IMR-90 (cell line): ENCODE measurements around the gene GGTA1. TPM values are rescaled to one million over a fixed set of nuclear protein-coding genes. Genes with fewer than 3 reads are reported as not detected.

Experiments used
- ATAC-seq: fragments of 200-7000 bp; cut with Tn5 transposase; 2 replicates; pipeline ENCODE4 v1.9.1; 2020; ENCODE audit warnings: low read depth, mild to moderate bottlenecking, moderate library complexity
- BruUV-seq: library from RNA; stranded (reverse); fragments of 400-500 nt; replicated peaks from 2 replicates; lab custom pipeline; 2021; lab: Mats Ljungman, UMichigan
- CTCF ChIA-PET: fragments of 300-600 bp; formaldehyde crosslinking; extraction: SDS; loops from one replicate; lab custom pipeline; 2021; ENCODE audit warnings: antibody characterized with exemption; lab: Yijun Ruan, JAX
- POLR2A ChIA-PET: fragments of 300-600 bp; sonication (Branson Sonifier 250); formaldehyde crosslinking; loops from one replicate; lab custom pipeline; 2022; ENCODE audit warnings: antibody characterized with exemption; ENCODE audit not compliant: unreplicated experiment; lab: Charles Lee
- DNase-seq: peaks from one replicate; pipeline ENCODE4 v3.0.0; 2013
- H2AFZ ChIP-seq: replicated peaks from 2 replicates; pipeline ENCODE3; 2013; ENCODE audit warnings: low read length, mild to moderate bottlenecking; ENCODE audit not compliant: poor library complexity
- H2AK5ac ChIP-seq: 2 replicates; pipeline ENCODE4 v1.6.1; 2013; ENCODE audit warnings: low read depth, low read length, inconsistent platforms
- H2AK9ac ChIP-seq: replicated peaks from 2 replicates; pipeline ENCODE3; 2013; ENCODE audit warnings: mild to moderate bottlenecking, low read depth, low read length, moderate library complexity; ENCODE audit not compliant: poor library complexity
- H2BK120ac ChIP-seq: 2 replicates; pipeline ENCODE4 v1.6.1; 2013; ENCODE audit warnings: low read depth, low read length, inconsistent platforms
- H2BK15ac ChIP-seq: 3 replicates; pipeline ENCODE4 v1.6.1; 2013; ENCODE audit warnings: low read depth, low read length, inconsistent platforms
- H2BK20ac ChIP-seq: 2 replicates; pipeline ENCODE4 v1.6.1; 2013; ENCODE audit warnings: low read depth, mild to moderate bottlenecking, inconsistent platforms, low read length, moderate library complexity
- H2BK5ac ChIP-seq: 2 replicates; pipeline ENCODE4 v1.6.1; 2013; ENCODE audit warnings: mild to moderate bottlenecking, low read depth, low read length, inconsistent platforms; ENCODE audit not compliant: poor library complexity, severe bottlenecking
- H3K14ac ChIP-seq: replicated peaks from 2 replicates; pipeline ENCODE4 v1.6.1; 2013; ENCODE audit warnings: low read depth, low read length, inconsistent platforms
- H3K18ac ChIP-seq: 2 replicates; pipeline ENCODE4 v1.6.1; 2013; ENCODE audit warnings: low read depth, low read length, control low read depth
- H3K23ac ChIP-seq: 2 replicates; pipeline ENCODE4 v1.6.1; 2013; ENCODE audit warnings: low read depth, low read length, inconsistent platforms
- H3K27ac ChIP-seq: 2 replicates; pipeline ENCODE4 v1.5.1; 2013; ENCODE audit warnings: mild to moderate bottlenecking, control low read depth, low read length; ENCODE audit not compliant: insufficient read depth
- H3K27me3 ChIP-seq: 2 replicates; pipeline ENCODE4 v1.6.1; 2013; ENCODE audit warnings: low read length; ENCODE audit not compliant: control insufficient read depth, insufficient read depth
- H3K36me3 ChIP-seq: 2 replicates; pipeline ENCODE4 v1.6.1; 2013; ENCODE audit warnings: low read length, mixed read lengths; ENCODE audit not compliant: control insufficient read depth, insufficient read depth
- H3K4ac ChIP-seq: 2 replicates; pipeline ENCODE4 v1.6.1; 2013; ENCODE audit warnings: low read depth, low read length, inconsistent platforms
- H3K4me1 ChIP-seq: 2 replicates; pipeline ENCODE4 v1.6.1; 2013; ENCODE audit warnings: low read length, mixed read lengths; ENCODE audit not compliant: control insufficient read depth, insufficient read depth
- H3K4me2 ChIP-seq: 2 replicates; pipeline ENCODE4 v1.6.1; 2013; ENCODE audit warnings: low read depth, mild to moderate bottlenecking, control low read depth, low read length, moderate library complexity
- H3K4me3 ChIP-seq: 2 replicates; pipeline ENCODE4 v1.5.1; 2013; ENCODE audit warnings: low read depth, mild to moderate bottlenecking, control low read depth, low read length, moderate library complexity; ENCODE audit not compliant: insufficient read depth
- H3K56ac ChIP-seq: 2 replicates; pipeline ENCODE4 v1.6.1; 2013; ENCODE audit warnings: low read length, inconsistent platforms; ENCODE audit not compliant: insufficient read depth; ENCODE audit errors: extremely low read depth
- H3K79me1 ChIP-seq, 2 experiments: 2 replicates each; pipeline ENCODE4 v1.6.1; 2013; ENCODE audit warnings: low read length in 2 of 2, inconsistent platforms in 1 of 2, low read depth in 1 of 2
- H3K9ac ChIP-seq: 2 replicates; pipeline ENCODE4 v1.6.1; 2013; ENCODE audit warnings: low read depth, low read length, control low read depth
- H3K9me1 ChIP-seq: 2 replicates; pipeline ENCODE4 v1.6.1; 2013; ENCODE audit warnings: low read length, inconsistent platforms; ENCODE audit not compliant: insufficient read depth
- H3K9me3 ChIP-seq: 2 replicates; pipeline ENCODE4 v1.6.1; 2013; ENCODE audit warnings: low read length; ENCODE audit not compliant: control insufficient read depth, insufficient read depth
- H4K20me1 ChIP-seq: 2 replicates; pipeline ENCODE4 v1.6.1; 2013; ENCODE audit warnings: low read length, inconsistent platforms; ENCODE audit not compliant: insufficient read depth
- H4K5ac ChIP-seq: 2 replicates; pipeline ENCODE4 v1.6.1; 2013; ENCODE audit warnings: mild to moderate bottlenecking, low read depth, low read length, control low read depth
- H4K8ac ChIP-seq, 2 experiments: 2 replicates each; pipeline ENCODE4 v1.6.1; 2013; ENCODE audit warnings: low read depth in 2 of 2, low read length in 2 of 2, control low read depth in 1 of 2, inconsistent platforms in 1 of 2
- H4K91ac ChIP-seq: 2 replicates; pipeline ENCODE4 v1.6.1; 2013; ENCODE audit warnings: low read depth, low read length, inconsistent platforms; ENCODE audit not compliant: insufficient read depth
- NFE2L2 ChIP-seq: fragments of 150-350 bp; IDR thresholded peaks from 2 replicates; pipeline ENCODE4 v1.6.1; 2016; ENCODE audit warnings: low read depth, mild to moderate bottlenecking, low read length
- WGBS, 2 experiments: methylation state at CpG; one replicate each; pipeline versions ENCODE4 v1.1.5 to v1.1.7; 2013; ENCODE audit warnings: missing lambda C conversion rate in 2 of 2; ENCODE audit not compliant: insufficient read length in 1 of 2; ENCODE audit errors: extremely low coverage in 2 of 2; 5-methylcytosine and 5-hydroxymethylcytosine counted together
- dilution Hi-C: fragments of 300-500 bp; cut with HindIII; formaldehyde crosslinking; loops from one replicate; pipeline ENCODE4 v1.14.3; 2018; ENCODE audit warnings: low sequenced_read_pairs; ENCODE audit not compliant: unreplicated experiment
- in situ Hi-C: fragments of 300-500 bp; cut with MboI; formaldehyde crosslinking; loops from 3 replicates; pipeline ENCODE4 v1.14.3; 2019; ENCODE audit warnings: low sequenced_read_pairs, inconsistent platforms, mixed read lengths
- intact Hi-C: fragments of 100-400 bp; cut with micrococcal nuclease; formaldehyde crosslinking; loops from 2 replicates; pipeline ENCODE4 v1.10.0; 2022
- polyA plus RNA-seq, 3 experiments: library from polyadenylated mRNA; depleted of rRNA; stranded (reverse); fragments of >200 nt; gene quantifications; 2 replicates each; pipeline ENCODE4 v1.2.3, GENCODE V29; 2012; ENCODE audit warnings: low replicate concordance in 1 of 3
- total RNA-seq: library from RNA; depleted of rRNA; stranded (reverse); fragments of >200 nt; gene quantifications from 2 replicates; pipeline ENCODE4 v1.2.3, GENCODE V29; 2012

The GGTA1 gene
- total and polyA plus RNA-seq, 2 of the 4 experiments (the other 2 are of a cell fraction): not detected

- intact Hi-C loops (no loop called here), in situ Hi-C loops (no loop called here), dilution Hi-C loops (no loop called here)
- BruUV-seq: no TSS peak
- Histone ChIP-seq H2AK9ac (no peak overlapping the region), H2AK5ac (no peak overlapping the region), H3K79me1 (no peaks in the 10 kb centered on the region), H3K27me3 (peaks cover 8% of the 10 kb centered on the region; the same call in 1 of the 2 replicates), H3K4ac (no peak overlapping the region), H3K23ac (no peak overlapping the region), H4K91ac (no peak overlapping the region), H2BK20ac (no peak overlapping the region), H3K27ac (no peak overlapping the region), H3K56ac (no peak overlapping the region), H3K4me1 (peaks cover 5% of the 10 kb centered on the region), H4K20me1 (no peaks in the 10 kb centered on the region), H3K36me3 (no peaks in the 10 kb centered on the region), H3K18ac (no peak overlapping the region), H3K14ac (no peak overlapping the region), H2BK15ac (no peak overlapping the region), H3K9me3 (no peaks in the 10 kb centered on the region), H3K4me2 (no peak overlapping the region), H4K5ac (no peak overlapping the region), H2AFZ (no peak overlapping the region), H3K9ac (no peak overlapping the region), H3K9me1 (peaks cover 9% of the 10 kb centered on the region), H4K8ac (no peak overlapping the region), H3K4me3 (no peak overlapping the region), H2BK120ac (no peak overlapping the region), H2BK5ac (no peak overlapping the region)
- 87% methylated on average over 3 of the region's 5 CpGs; no CpG with 5 or more reads in 1 of the 2 experiments for WGBS, 2 experiments
- no peak for DNase-seq
- ChIA-PET POLR2A (no interaction called here), CTCF (interaction anchor here (1.0 kb wide), 1 partner anchor 13 kb away, joined by 3 read pairs; no protein-coding TSS in a partner anchor)
- no peak for TF ChIP-seq NFE2L2
- no peak for ATAC-seq
Observed at GRCh38 chr9:121532881-121533280, 33.2 kb upstream of the GGTA1 start.
